Panc1 (cell line): ENCODE results near the gene GDPD2.

ENCODE experiments used
- POLR2AphosphoS5 ChIP-seq: IDR thresholded peaks from 2 replicates; pipeline ENCODE4 v1.6.1; 2012; ENCODE audit warnings: mild to moderate bottlenecking, low read depth, low read length, moderate library complexity
- REST ChIP-seq, 2 experiments: IDR thresholded peaks; 2 replicates each; pipeline ENCODE4 v1.6.1; 2011 to 2012; ENCODE audit warnings: low read depth in 2 of 2, control low read depth in 1 of 2, low read length in 1 of 2, mild to moderate bottlenecking in 1 of 2, moderate library complexity in 1 of 2; ENCODE audit not compliant: insufficient read depth in 1 of 2
- TF ChIP-seq, protein P1 (sequence below): fragments of 450-650 bp; IDR thresholded peaks from 2 replicates; pipeline ENCODE4 v1.5.1; 2017; ENCODE audit warnings: mild to moderate bottlenecking

DNA sequence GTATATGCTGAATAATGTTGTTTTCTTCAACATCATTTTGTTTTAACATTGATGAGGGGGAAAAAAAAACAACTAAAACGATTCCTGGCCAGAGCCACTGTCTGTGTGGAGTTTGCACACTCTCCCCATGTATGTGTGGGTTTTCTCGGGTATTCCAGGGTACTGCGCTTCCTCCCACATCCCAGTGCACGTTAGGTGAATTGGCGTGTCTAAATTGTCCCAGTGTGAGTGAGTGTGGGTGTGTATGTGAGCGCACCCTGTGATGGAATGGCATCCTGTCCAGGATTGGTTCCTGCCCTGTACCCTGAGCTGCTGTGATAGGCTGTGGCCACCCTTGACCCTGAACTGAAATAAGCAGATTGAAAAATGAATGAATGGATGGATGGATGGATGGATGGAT is 19.1 kb downstream of the GDPD2 start:
- TF ChIP-seq, protein P1, sequence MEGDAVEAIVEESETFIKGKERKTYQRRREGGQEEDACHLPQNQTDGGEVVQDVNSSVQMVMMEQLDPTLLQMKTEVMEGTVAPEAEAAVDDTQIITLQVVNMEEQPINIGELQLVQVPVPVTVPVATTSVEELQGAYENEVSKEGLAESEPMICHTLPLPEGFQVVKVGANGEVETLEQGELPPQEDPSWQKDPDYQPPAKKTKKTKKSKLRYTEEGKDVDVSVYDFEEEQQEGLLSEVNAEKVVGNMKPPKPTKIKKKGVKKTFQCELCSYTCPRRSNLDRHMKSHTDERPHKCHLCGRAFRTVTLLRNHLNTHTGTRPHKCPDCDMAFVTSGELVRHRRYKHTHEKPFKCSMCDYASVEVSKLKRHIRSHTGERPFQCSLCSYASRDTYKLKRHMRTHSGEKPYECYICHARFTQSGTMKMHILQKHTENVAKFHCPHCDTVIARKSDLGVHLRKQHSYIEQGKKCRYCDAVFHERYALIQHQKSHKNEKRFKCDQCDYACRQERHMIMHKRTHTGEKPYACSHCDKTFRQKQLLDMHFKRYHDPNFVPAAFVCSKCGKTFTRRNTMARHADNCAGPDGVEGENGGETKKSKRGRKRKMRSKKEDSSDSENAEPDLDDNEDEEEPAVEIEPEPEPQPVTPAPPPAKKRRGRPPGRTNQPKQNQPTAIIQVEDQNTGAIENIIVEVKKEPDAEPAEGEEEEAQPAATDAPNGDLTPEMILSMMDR: no peak
- TF ChIP-seq POLR2AphosphoS5 (no peak), REST (IDR thresholded peaks at IDR 0.05; ENCODE audit: insufficient read depth in 1 of 2, low read depth in 2 of 2, low read length in 1 of 2) (no peak)
